H9 (cell line): ENCODE results near the gene ADORA1. TPM values are rescaled to one million over a fixed set of nuclear protein-coding genes. Genes with fewer than 3 reads are reported as not detected.
A peak's percentile ranks its signal among the peaks of the same experiment; 100 is the strongest.

Experiments
- DNase-seq: peaks from one replicate; pipeline ENCODE4 v3.0.0-alpha.2; 2017
- H2AFZ ChIP-seq: one replicate; pipeline ENCODE4 v1.6.1; 2013; ENCODE audit warnings: mild to moderate bottlenecking, low read length, control low read depth, moderate library complexity
- H2AK5ac ChIP-seq: 2 replicates; pipeline ENCODE4 v1.6.1; 2013; ENCODE audit warnings: low read length, control low read depth, mixed read lengths; ENCODE audit not compliant: insufficient read length
- H2BK120ac ChIP-seq: one replicate; pipeline ENCODE4 v1.6.1; 2013; ENCODE audit warnings: low read depth, mild to moderate bottlenecking, low read length, control low read depth, inconsistent platforms; ENCODE audit not compliant: poor library complexity, severe bottlenecking
- H2BK12ac ChIP-seq: 2 replicates; pipeline ENCODE4 v1.6.1; 2013; ENCODE audit warnings: low read length, control low read depth, mixed read lengths, low read depth; ENCODE audit not compliant: insufficient read length
- H2BK15ac ChIP-seq: 2 replicates; pipeline ENCODE4 v1.6.1; 2013; ENCODE audit warnings: low read depth, low read length, control low read depth
- H2BK20ac ChIP-seq: one replicate; pipeline ENCODE4 v1.6.1; 2013; ENCODE audit warnings: low read depth, mild to moderate bottlenecking, low read length, control low read depth, inconsistent platforms; ENCODE audit not compliant: poor library complexity, severe bottlenecking
- H2BK5ac ChIP-seq: 2 replicates; pipeline ENCODE4 v1.6.1; 2013; ENCODE audit warnings: low read length, control low read depth, mixed read lengths; ENCODE audit not compliant: insufficient read length
- H3K14ac ChIP-seq: 2 replicates; pipeline ENCODE4 v1.6.1; 2013; ENCODE audit warnings: low read length, control low read depth; ENCODE audit not compliant: insufficient read depth
- H3K18ac ChIP-seq: 2 replicates; pipeline ENCODE4 v1.6.1; 2013; ENCODE audit warnings: low read depth, mild to moderate bottlenecking, mixed read lengths, low read length, control low read depth; ENCODE audit not compliant: insufficient read length
- H3K23ac ChIP-seq: 2 replicates; pipeline ENCODE4 v1.6.1; 2013; ENCODE audit warnings: low read length, control low read depth, mixed read lengths, low read depth; ENCODE audit not compliant: insufficient read length
- H3K23me2 ChIP-seq: 2 replicates; pipeline ENCODE4 v1.6.1; 2013; ENCODE audit warnings: low read depth, mild to moderate bottlenecking, mixed read lengths, low read length, control low read depth; ENCODE audit not compliant: insufficient read length, poor library complexity, severe bottlenecking
- H3K27ac ChIP-seq: 2 replicates; pipeline ENCODE4 v1.5.1; 2013; ENCODE audit warnings: low read length, control low read depth, mixed read lengths, low read depth; ENCODE audit not compliant: insufficient read length
- H3K27me3 ChIP-seq: 2 replicates; pipeline ENCODE4 v1.6.1; 2013; ENCODE audit warnings: low read length, control low read depth, inconsistent platforms; ENCODE audit not compliant: insufficient read depth
- H3K4ac ChIP-seq: 2 replicates; pipeline ENCODE4 v1.6.1; 2013; ENCODE audit warnings: low read depth, mild to moderate bottlenecking, control low read depth, inconsistent platforms, low read length, moderate library complexity
- H3K4me1 ChIP-seq: 2 replicates; pipeline ENCODE4 v1.6.1; 2013; ENCODE audit warnings: low read length, control low read depth, inconsistent platforms; ENCODE audit not compliant: insufficient read depth
- H3K4me2 ChIP-seq: 2 replicates; pipeline ENCODE4 v1.6.1; 2013; ENCODE audit warnings: low read length, control low read depth, mixed read lengths; ENCODE audit not compliant: insufficient read length, insufficient read depth
- H3K56ac ChIP-seq: 2 replicates; pipeline ENCODE4 v1.6.1; 2013; ENCODE audit warnings: low read depth, mild to moderate bottlenecking, mixed read lengths, low read length, control low read depth; ENCODE audit not compliant: insufficient read length
- H3K79me1 ChIP-seq: 2 replicates; pipeline ENCODE4 v1.6.1; 2013; ENCODE audit warnings: low read depth, mild to moderate bottlenecking, moderate library complexity, low read length, control low read depth, inconsistent platforms; ENCODE audit not compliant: insufficient read depth, poor library complexity, severe bottlenecking
- H3K79me2 ChIP-seq: 2 replicates; pipeline ENCODE4 v1.6.1; 2013; ENCODE audit warnings: low read length, control low read depth, inconsistent platforms; ENCODE audit not compliant: insufficient read depth
- H3K9ac ChIP-seq: 2 replicates; pipeline ENCODE4 v1.6.1; 2013; ENCODE audit warnings: low read length, control low read depth, mixed read lengths; ENCODE audit not compliant: insufficient read length; ENCODE audit errors: extremely low read depth
- H3K9me3 ChIP-seq: one replicate; pipeline ENCODE4 v1.6.1; 2013; ENCODE audit warnings: low read depth, low read length, inconsistent platforms; ENCODE audit not compliant: control insufficient read depth
- H3T11ph ChIP-seq: one replicate; pipeline ENCODE4 v1.6.1; 2013; ENCODE audit warnings: mild to moderate bottlenecking, low read length, control low read depth, inconsistent platforms
- H4K20me1 ChIP-seq: one replicate; pipeline ENCODE4 v1.6.1; 2013; ENCODE audit not compliant: control insufficient read depth, insufficient read length, insufficient read depth
- H4K5ac ChIP-seq: 2 replicates; pipeline ENCODE4 v1.6.1; 2013; ENCODE audit warnings: low read depth, mild to moderate bottlenecking, mixed read lengths, low read length, control low read depth; ENCODE audit not compliant: insufficient read length
- H4K8ac ChIP-seq: replicated peaks from 2 replicates; pipeline ENCODE4 v1.6.1; 2013; ENCODE audit warnings: low read length, control low read depth, mixed read lengths, low read depth; ENCODE audit not compliant: insufficient read length
- H4K91ac ChIP-seq: 2 replicates; pipeline ENCODE4 v1.6.1; 2013; ENCODE audit warnings: low read depth, mild to moderate bottlenecking, moderate library complexity, mixed read lengths, low read length, control low read depth; ENCODE audit not compliant: insufficient read length
- H3K27ac Mint-ChIP-seq, 3 experiments: 2 replicates in 2 of 3; 3 replicates in 1 of 3; pipeline ENCODE4 v1.8.0; 2020 to 2021; ENCODE audit warnings: mixed read lengths in 3 of 3, mild to moderate bottlenecking in 1 of 3, moderate library complexity in 1 of 3
- H3K27me3 Mint-ChIP-seq: 2 replicates; pipeline ENCODE4 v1.8.0; 2021; ENCODE audit warnings: low read depth, mild to moderate bottlenecking, moderate library complexity, mixed read lengths
- H3K36me3 Mint-ChIP-seq, 3 experiments: 2 replicates in 2 of 3; 3 replicates in 1 of 3; pipeline ENCODE4 v1.8.0; 2020 to 2021; ENCODE audit warnings: low read depth in 3 of 3, mixed read lengths in 3 of 3; ENCODE audit not compliant: insufficient read depth in 1 of 3
- H3K4me1 Mint-ChIP-seq, 2 experiments: 2 replicates each; pipeline ENCODE4 v1.8.0; 2020; ENCODE audit warnings: mixed read lengths in 2 of 2
- H3K4me3 Mint-ChIP-seq, 2 experiments: 2 replicates in 1 of 2; 3 replicates in 1 of 2; pipeline ENCODE4 v1.8.0; 2020 to 2021; ENCODE audit warnings: mild to moderate bottlenecking in 2 of 2, mixed read lengths in 2 of 2, moderate library complexity in 1 of 2
- H3K9me3 Mint-ChIP-seq, 2 experiments: 2 replicates in 1 of 2; 3 replicates in 1 of 2; pipeline ENCODE4 v1.8.0; 2020; ENCODE audit warnings: mild to moderate bottlenecking in 2 of 2, mixed read lengths in 2 of 2, moderate library complexity in 1 of 2
- WGBS: extraction: QIAGEN DNeasy Blood & Tissue Kit; methylation state at CpG from one replicate; pipeline ENCODE4 v1.1.7; 2013; ENCODE audit warnings: missing lambda C conversion rate, low lambda C conversion rate, mixed read lengths; ENCODE audit not compliant: insufficient read length; ENCODE audit errors: extremely low coverage; 5-methylcytosine and 5-hydroxymethylcytosine counted together
- total RNA-seq: library from RNA; stranded (reverse); gene quantifications from 2 replicates; pipeline ENCODE4 v1.2.1, GENCODE V29; 2021
- TF ChIP-seq, protein P1 (sequence below): fragments of 200-600 bp; sonication (generic); conservative IDR thresholded peaks from 3 replicates; pipeline ENCODE4 v1.8.0; 2021; ENCODE audit warnings: antibody characterized with exemption, mild to moderate bottlenecking

The ADORA1 gene
- total RNA-seq, 1 experiment from 2014 or later, result 1.3 TPM

DNA sequence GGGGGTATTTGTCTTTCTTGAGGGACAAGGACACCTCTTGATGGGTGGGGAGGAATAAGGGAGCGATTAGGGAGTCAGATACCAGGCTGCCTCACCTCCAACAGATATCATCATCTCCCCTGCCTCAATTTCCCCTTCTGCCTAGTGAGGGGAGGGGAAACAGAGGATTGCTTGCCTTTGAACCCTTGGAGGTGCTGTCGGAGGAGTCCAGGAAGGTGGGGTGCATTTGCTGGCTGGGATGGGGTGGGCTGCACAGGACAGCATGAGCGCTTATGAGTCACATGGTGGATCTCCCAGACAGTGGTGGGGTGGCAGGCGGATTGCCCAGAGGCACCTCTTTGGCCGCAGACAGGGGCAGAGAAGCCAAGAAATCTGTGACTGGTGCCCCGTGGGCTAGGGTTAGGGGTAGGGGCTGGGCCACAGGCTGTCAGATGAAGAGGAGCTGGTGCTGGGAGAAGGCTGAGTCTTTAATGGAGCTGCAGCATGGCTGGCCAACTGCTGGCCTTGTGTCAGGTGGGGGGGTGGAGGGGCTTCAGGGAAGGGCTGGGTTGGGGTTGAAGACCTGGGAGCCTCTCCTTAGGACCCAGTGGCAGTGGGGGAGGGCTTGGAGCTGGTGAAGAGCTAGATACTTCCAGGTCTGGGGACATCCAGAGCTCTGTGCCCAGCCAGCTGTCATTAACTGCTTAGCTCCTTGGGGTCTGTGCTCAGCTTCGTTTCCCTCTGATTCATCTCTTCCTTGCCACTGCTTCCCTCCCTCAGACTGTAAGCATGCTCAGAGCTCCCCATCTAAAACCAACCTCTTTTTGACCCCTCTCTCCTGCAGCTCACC is 7.0 kb upstream of the ADORA1 start:
- H3K27ac Mint-ChIP-seq, result no peak overlapping the region; a peak in 1 of 7 replicates
- no peaks in the 10 kb centered on the region for H3K36me3 Mint-ChIP-seq
- Histone ChIP-seq H3K27me3 (no peaks in the 10 kb centered on the region), H3K4ac (no peak overlapping the region), H2BK120ac (no peak overlapping the region), H2BK5ac (no peak overlapping the region), H2AK5ac (no peak overlapping the region), H3K56ac (no peak overlapping the region), H3K4me2 (no peak overlapping the region), H3T11ph (no peak overlapping the region), H3K9ac (no peak overlapping the region), H2BK12ac (no peak overlapping the region), H4K91ac (no peak overlapping the region), H3K4me1 (no peaks in the 10 kb centered on the region), H2BK20ac (no peak overlapping the region), H3K23me2 (no peaks in the 10 kb centered on the region), H3K18ac (no peak overlapping the region), H3K14ac (no peak overlapping the region; the same call in 1 of the 2 replicates), H3K79me1 (no peaks in the 10 kb centered on the region), H4K8ac (no peak overlapping the region), H3K27ac (no peak overlapping the region), H2BK15ac (no peak overlapping the region), H4K20me1 (no peaks in the 10 kb centered on the region), H2AFZ (no peak overlapping the region), H3K79me2 (no peaks in the 10 kb centered on the region), H3K23ac (no peak overlapping the region), H3K9me3 (no peaks in the 10 kb centered on the region), H4K5ac (no peak overlapping the region)
- H3K9me3 Mint-ChIP-seq, result no peaks in the 10 kb centered on the region; a peak in 1 of 5 replicates
- H3K4me3 Mint-ChIP-seq, result no peak overlapping the region
- peak; percentile 14 for DNase-seq
- WGBS, result no CpG with 5 or more reads among the region's 7 CpGs
- TF ChIP-seq, protein P1, sequence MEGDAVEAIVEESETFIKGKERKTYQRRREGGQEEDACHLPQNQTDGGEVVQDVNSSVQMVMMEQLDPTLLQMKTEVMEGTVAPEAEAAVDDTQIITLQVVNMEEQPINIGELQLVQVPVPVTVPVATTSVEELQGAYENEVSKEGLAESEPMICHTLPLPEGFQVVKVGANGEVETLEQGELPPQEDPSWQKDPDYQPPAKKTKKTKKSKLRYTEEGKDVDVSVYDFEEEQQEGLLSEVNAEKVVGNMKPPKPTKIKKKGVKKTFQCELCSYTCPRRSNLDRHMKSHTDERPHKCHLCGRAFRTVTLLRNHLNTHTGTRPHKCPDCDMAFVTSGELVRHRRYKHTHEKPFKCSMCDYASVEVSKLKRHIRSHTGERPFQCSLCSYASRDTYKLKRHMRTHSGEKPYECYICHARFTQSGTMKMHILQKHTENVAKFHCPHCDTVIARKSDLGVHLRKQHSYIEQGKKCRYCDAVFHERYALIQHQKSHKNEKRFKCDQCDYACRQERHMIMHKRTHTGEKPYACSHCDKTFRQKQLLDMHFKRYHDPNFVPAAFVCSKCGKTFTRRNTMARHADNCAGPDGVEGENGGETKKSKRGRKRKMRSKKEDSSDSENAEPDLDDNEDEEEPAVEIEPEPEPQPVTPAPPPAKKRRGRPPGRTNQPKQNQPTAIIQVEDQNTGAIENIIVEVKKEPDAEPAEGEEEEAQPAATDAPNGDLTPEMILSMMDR, result no peak
- H3K4me1 Mint-ChIP-seq, result peaks cover 4 to 22% of the 10 kb centered on the region in 2 experiments; a peak in 3 of 4 replicates
- H3K27me3 Mint-ChIP-seq, result peaks cover 58% of the 10 kb centered on the region
